Dermis blood vessel endothelial cell (primary cell): Measurements from ENCODE around the gene NCF2. TPM values are rescaled to one million over a fixed set of nuclear protein-coding genes. Genes with fewer than 3 reads are reported as not detected.
A peak's percentile ranks its signal among the peaks of the same experiment; 100 is the strongest.
"Not testable (repeated sequence)": the region's sequence is repeated elsewhere in the genome, so short reads cannot be mapped to it uniquely, and the experiment has no call there.

Experiments
- DNase-seq: peaks from one replicate; pipeline ENCODE4 v3.0.0; 2010
- total RNA-seq: library from RNA; depleted of rRNA; stranded (reverse); fragments of >200 nt; gene quantifications from 2 replicates; pipeline ENCODE4 v1.2.3, GENCODE V29; 2014

The NCF2 gene
- not detected in 2 replicates for total RNA-seq

DNA sequence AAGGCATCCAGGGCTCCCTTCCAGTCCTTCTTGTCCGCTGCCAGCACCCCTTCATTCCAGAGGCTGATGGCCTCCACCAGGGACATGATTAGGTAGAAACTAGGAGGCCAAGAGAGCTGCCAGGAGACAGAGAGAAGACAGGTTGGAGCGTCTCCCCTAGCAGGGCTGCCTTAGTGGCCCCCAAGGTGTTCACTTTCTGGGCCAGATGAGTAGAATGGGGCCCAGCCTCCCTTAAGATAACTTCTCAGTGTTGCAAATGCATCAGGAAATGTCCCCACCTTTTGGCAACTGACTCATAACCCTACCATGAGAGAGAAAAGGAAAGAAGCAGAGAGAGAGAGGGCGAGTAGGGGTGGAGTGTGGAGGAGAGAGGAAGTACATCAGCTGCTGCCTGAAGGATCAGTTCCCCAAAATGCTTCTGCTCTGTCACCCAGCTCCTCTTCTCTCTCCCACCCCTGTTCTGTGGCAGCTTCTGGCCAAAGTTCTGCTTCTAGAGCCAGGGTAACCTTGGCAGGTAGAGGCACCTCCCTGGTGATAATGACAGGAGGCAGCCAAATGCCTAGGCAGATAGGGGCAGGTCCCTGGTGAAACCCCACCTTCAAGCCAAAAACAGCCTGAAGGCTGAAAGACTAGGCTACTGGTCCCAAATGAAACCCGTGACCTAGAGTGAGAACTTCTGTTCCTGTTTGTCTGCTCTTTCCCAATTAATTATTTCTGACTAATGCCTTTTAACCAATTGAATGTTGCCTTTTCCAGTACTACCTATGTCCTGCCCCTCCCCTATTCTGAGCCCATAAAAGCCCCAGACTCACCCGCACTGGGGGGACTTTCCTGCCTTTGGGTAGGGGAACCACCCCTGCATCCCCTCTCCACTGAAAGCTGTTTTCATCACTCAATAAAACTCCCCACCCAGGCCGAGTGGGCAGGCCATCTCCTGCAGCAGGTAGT is at the start of gene NCF2:
TSS of gene NCF2 (minus strand) at position 216 of the 948 bp plus-strand sequence. CDS start at position 86, 130 bp downstream.
- no peak for DNase-seq

GRCh38 chr1:183638649-183639387 is 48.6 kb upstream of the NCF2 start:
- DNase-seq = no peak

DNA sequence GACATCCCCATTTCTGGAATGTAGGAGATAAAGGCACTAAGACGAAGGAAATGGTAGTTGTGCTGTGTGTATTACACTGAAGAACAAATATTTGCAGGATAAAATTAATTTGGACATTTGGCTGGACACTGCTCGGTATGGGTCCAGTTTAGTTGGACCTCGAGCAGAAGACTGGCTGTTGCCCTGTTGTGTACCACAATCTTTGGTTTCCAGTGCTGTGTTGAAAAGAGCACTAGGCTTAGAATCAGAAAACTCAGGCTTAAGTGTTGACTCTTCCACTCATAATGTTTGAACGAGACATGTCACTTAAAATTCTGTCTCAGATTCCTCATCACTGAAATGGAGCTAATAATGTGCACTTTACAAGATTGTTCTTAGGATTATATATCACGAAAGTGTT is 46.5 kb upstream of the NCF2 start:
- no peak for DNase-seq

DNA sequence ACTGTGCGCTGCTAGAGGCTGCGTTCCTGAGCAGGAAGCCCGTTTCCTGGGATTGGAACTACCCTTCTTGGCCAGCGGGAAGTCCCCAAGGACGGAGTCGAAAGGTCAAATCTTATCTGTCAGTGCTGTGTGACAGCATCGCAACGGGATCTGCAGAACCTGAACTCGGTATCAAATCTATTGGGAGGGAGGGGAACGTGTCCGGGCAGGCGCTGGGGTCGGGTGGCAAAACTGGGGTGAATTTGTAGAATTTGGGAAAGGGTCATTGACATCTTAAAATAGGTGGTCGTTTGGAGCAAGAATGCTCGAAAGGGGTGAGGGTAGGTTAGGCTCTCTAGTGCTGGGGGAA is 46.0 kb upstream of the NCF2 start:
- DNase-seq = no peak

DNA sequence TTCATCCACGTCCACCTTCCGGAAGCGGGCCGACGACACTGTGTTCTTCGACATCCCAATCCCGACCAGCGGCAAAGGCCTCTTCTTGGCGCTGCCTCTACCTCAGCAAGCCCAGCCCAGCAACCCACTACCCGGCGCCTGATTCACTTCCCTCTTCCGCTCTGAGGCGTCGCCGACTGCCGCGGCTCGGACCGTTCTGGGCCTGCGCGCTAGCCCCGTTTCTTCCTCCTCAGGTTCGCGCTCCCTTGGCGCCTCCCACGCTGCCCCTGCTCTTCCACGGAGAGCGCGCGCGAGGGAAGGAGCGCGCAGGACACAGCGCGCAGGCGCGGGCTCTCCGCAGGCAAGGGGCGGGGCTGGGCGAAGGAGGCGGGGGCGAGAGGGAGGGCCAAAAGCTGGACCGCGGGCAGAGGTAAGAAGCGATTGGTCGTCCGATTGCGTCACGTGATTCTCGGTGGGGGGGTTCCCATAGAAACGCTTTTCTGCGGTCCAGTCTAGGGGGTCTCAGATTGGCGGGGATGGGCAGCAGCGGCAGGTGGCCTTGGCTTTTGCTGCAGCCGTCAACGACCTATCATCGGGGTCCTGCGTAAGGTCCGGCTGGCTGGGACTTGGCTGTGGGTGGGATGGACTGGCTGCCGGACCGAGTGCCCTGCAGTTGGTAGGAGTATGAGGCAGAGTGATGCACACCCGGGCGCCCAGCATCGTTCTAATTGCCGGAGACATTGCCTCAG is 45.5 kb upstream of the NCF2 start, which contains the start of gene ARPC5:
TSS of gene ARPC5 (minus strand) at position 178 of the 728 bp plus-strand sequence. CDS start at position 54, 124 bp downstream.
- peak; percentile 99 for DNase-seq

GRCh38 chr1:183635099-183635605 is 44.9 kb upstream of the NCF2 start:
- peak; percentile 51 for DNase-seq

GRCh38 chr1:183634429-183635065 is 44.3 kb upstream of the NCF2 start:
- no peak for DNase-seq

GRCh38 chr1:183633676-183634343 is 43.6 kb upstream of the NCF2 start:
- DNase-seq = peak; percentile 88

- no peak for DNase-seq
These were observed 42.7 kb upstream of the NCF2 start for GRCh38 chr1:183632964-183633363.

GRCh38 chr1:183632114-183632513 is 41.9 kb upstream of the NCF2 start:
- no peak for DNase-seq

DNA sequence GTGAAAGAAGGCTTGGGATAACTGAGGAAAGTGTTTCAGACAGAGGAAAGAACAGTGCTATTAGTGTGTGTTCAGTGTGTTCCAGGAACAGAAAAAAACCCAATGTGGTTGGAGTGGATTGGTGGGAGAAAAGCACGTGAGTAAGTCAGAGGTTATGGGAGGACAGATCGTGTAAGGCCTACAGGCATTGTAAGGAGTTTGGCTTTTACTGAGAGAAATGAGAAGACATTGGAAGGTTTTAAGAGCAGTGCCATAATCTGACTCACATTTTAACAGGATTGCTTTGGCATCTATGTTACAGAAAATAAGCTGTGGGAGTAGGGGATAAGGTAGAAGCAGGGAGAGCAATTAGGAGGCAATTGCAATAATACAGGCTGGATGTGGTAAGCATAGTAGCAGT is 40.5 kb upstream of the NCF2 start:
- DNase-seq = no peak

DNA sequence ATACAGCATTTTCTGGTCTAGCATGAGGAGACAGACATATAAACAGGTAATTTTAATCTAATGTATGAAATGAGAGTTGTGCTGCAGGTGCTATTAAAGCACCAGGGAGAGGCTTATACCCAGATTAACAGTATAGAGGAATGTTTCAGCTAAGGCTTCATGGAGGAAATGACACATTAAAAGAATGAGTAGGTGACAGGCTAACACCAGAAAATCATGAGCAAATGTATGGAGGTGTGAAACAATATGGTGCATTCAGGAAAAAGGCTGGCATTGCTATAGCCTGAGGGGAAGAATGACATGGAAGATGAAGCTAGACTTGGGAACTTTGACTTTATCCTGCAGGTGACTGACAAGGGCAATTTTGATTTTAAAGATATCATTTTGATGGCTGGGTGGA is 38.3 kb upstream of the NCF2 start:
- DNase-seq = no peak

DNA sequence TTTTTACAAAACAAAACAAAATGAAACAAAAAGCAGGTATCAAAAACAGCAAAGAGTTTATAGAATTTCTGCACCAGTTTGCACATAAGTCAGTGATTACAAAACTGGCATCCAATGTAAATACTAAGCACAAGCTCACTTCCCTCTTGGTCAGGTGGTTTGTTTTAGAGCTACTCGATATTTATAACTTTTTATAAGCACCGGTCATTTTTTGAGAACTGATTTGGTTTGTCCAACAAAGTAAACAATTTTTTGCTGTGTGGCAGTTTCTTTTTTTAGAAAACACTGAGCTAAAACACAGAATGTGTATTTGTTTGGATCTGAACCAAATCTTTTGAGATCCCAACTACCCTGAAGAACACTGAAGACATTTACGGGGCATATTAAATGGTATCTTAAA is 36.0 kb upstream of the NCF2 start:
- DNase-seq = not testable (repeated sequence)

DNA sequence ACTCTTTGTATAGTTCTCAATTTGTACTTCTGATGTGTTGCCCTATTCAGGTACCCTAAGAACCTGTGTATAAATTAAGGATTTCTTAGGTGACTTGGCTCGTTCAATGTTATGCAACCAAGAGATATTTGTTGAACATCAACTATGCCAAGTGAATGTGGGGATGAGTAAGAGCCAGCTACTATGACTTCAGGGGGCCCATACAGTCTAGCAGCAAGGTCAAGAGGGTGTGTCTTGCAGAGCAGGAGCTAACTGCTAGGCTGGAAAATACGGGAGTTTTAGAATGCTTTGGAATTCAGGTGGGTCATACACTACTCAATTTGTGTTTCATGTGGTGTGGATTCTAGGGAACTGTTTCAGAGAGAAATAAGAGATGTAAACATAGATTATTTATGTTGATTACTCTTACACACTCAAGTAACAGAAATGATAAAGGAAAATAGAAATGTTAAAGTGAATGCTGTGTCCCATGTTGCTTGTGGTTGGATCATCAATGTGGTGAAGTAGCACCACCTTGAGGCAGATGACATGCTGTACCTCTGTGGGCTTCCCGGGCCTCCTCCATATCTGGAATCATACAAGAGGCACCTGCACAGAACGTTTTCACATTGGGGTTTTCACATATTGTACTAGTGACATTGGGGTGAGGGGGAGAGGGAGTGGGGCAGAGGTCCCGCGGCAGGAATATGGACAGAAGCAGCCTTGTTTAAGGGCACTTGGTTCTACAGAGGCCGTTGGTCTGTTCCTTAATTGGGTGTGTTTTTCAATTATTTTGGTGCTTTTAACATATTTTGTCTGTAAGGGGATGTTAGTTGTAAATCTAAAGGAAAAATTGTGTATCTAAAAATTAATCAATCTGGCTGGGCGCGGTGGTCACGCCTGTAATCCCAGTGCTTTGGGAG is 32.9 kb upstream of the NCF2 start:
- DNase-seq = peak; percentile 72

GRCh38 chr1:183622013-183622412 is 31.8 kb upstream of the NCF2 start:
- no peak for DNase-seq

- no peak for DNase-seq
These were observed 30.1 kb upstream of the NCF2 start for GRCh38 chr1:183620311-183620710.

GRCh38 chr1:183619781-183620180 is 29.5 kb upstream of the NCF2 start:
- no peak for DNase-seq

GRCh38 chr1:183618202-183618601 is 27.9 kb upstream of the NCF2 start:
- DNase-seq = not testable (repeated sequence)

DNA sequence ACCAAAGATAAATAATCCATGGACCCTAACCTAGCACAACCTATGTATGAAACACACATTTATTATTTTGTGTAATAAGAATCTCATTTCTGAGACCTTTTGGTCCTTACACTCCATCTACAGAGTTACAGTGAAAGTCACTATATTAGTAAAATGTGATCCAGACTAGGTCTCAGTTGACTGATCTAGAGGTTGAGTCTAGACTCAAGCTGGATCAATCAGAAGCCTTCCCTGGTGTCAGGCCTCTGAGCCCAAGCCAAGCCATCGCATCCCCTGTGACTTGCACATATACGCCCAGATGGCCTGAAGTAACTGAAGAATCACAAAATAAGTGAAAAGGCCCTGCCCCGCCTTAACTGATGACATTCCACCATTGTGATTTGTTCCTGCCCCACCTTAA is 22.7 kb upstream of the NCF2 start:
- DNase-seq = not testable (repeated sequence)

- DNase-seq = no peak
These were observed 22.1 kb upstream of the NCF2 start for GRCh38 chr1:183612407-183612806.

GRCh38 chr1:183611021-183611420 is 20.8 kb upstream of the NCF2 start:
- no peak for DNase-seq
